ENCODE data around the gene MOB2.
"Not testable (repeated sequence)": the region's sequence is repeated elsewhere in the genome, so short reads cannot be mapped to it uniquely, and the experiment has no call there.

The MOB2 gene

DNA sequence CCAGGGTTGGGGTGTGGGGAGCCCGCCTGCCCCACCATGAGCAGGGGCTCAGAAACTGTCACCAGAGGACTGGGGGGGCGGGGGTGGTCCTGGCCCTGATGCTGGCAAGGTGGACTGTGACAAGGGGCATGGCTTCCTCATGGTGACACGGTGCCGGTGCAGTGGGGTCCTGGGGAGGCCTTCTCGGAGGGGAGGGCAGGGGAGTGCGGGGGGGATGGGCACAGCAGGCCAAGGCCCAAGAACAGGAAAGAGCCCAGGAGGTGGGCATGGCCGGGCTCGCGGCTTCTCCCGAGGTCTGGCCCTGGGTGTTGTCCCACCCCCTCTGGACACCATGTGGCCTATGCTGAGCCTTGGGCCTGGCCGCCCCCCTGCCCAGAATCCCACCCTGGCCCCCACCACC, 47.2 kb downstream of the MOB2 start:
- DNase-seq, result no peak

DNA sequence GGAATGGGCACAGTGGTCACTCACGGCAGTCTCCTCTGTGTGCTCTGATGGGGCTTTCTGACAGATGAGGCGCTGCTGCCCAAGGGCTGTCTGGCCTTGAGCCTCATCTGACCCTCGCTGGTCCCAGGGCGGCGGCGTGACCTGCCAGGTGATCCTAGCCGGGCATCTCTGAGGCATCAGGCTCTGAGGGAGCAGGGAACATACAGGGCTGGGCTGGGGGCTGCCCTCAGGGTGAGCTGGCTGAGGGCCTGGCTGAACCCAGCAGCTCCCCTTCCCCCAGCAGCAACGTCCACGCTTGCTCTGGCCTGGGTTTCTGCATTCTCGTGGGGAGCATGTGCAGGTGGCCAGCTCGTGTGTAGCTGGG, 47.6 kb downstream of the MOB2 start:
- DNase-seq, result no peak

DNA sequence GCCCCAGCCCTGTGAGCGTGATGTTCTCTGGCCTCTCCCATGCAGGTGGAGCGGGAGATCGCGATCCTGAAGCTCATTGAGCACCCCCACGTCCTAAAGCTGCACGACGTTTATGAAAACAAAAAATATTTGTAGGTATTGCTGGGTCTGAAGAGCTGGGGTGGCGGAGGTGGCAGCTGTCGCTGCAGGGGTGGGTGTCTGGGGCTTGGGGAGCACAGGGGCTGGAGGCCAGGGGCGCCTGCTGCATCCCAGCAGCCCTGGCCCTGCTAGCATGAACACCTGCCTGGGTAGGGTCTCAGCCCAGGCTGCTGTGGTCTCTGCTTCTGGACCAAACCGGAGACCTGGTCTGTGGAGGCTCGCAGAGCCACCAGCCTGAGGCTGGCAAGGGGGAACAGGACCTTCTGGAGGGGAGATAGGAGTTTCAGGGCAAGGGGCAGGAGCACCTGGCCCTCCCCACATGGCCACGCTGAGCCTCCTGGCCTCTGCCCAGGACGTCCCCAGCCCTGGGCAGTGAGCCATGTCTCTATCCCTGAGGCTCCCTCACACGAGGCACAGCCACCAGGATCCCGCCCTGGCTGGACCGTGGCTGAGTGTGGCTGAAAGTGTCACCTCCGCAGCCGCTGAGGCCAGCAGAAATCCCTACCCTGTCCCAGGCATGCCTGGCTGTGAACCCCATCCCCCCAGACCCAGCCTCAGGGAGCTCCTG, 48.2 kb downstream of the MOB2 start:
- DNase-seq, result no peak

DNA sequence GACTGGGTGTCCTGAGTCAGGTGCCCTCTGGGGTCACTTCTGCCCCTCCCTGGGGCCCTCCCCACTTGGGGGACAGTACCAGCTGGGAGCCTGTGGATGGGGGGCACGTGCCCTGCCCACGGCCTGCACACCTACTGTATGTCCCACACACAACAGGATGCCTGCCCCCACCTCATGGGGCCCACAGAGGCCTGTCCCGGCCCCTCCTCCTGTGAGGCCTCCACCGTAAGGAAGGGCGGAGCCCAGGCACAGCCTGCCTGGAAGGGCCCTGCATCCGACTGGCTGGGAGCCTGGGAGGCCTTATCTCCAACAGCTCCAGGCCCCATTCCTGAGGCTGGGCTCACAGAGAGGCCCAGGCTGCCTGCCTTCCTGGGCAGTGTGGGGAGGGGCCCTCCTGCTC, 49.1 kb downstream of the MOB2 start:
- DNase-seq, result no peak

- DNase-seq, result no peak
Measured at GRCh38 chr11:1436468-1437039, 50.0 kb downstream of the MOB2 start.

GRCh38 chr11:1435820-1436467, 50.6 kb downstream of the MOB2 start:
- DNase-seq, result no peak

DNA sequence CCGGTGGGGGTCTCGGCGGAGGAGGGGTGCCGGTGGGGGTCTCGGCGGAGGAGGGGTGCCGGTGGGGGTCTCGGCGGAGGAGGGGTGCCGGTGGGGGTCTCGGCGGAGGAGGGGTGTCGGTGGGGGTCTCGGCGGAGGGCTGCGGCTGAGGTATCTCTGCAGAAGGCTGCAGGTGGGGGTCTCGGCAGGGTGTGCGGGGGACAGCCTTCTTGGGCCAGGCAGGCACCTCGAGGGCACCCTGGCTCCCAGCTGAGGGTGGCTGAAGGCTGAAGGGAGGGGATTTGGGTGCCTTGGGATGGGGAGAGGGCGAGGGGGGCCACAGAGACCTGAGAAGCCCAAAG, 51.1 kb downstream of the MOB2 start:
- not testable (repeated sequence) for DNase-seq

- no peak for DNase-seq
Measured at GRCh38 chr11:1433977-1434640, 52.5 kb downstream of the MOB2 start.

GRCh38 chr11:1433568-1433967, 53.0 kb downstream of the MOB2 start:
- no peak for DNase-seq

DNA sequence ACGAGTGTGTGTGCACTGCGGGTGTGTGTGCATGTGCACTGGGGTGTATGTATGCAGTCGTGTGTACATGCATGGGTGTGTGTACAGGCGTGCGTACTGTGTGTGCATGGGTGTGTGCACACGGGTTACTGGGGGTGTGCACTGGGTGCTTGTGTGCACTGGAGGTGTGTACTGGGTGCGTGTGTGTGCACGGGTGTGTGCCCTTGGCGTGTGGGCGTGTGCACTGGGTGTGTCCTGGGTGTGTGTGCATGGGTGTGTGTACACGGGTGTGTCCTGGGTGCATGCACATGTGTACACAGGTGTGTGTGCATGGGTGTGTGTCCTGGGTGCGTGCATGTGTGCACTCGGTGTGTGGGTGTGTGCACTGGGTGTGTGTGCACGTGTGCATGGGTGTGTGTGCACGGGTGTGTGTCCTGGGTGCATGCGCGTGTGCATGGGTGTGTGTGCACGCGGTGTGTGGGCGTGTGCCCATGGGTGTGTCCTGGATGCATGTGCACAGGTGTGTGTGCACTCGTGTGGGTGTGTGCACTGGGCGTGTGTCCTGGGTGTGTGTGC, 57.7 kb downstream of the MOB2 start:
- DNase-seq, result no peak

GRCh38 chr11:1425439-1425838, 61.1 kb downstream of the MOB2 start:
- DNase-seq, result no peak

DNA sequence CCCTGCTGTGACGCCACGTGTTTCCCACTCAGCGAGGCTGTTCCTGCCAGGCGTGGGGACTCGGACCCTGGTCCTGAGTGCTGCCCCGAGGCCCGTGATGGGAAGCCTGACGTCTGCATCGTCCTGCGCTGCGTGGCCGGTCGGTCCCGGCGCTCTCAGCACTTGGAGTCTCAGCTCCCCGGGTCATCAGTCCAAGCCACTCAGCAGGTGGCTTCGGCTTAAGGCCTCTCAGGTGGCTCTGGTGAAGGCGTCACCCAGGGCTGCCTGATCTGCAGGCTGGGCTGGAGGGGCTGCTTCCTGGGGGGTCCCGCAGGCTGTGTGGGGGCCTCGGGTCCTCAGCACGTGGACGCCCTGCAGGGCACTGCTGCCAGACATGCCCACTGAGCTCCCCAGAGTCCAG, 61.6 kb downstream of the MOB2 start:
- DNase-seq, result no peak

DNA sequence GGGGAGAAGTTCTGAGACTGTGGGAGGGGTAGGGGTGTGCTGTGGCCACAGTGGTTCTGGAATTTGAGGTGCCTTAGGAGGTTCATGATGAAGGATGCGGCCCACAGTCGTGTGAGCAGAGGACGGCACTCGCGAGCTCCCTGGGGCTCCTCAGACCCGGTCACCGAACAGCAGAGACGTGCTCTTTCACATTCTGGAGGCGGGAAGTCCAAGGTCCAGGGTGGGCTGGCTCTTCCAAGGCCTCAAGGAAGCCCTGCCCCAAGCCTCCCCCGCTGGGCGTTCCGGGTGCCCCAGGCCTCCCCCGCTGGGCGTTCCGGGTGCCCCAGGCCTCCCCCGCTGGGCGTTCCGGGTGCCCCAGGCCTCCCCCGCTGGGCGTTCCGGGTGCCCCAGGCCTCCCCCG, 63.2 kb downstream of the MOB2 start:
- not testable (repeated sequence) for DNase-seq

DNA sequence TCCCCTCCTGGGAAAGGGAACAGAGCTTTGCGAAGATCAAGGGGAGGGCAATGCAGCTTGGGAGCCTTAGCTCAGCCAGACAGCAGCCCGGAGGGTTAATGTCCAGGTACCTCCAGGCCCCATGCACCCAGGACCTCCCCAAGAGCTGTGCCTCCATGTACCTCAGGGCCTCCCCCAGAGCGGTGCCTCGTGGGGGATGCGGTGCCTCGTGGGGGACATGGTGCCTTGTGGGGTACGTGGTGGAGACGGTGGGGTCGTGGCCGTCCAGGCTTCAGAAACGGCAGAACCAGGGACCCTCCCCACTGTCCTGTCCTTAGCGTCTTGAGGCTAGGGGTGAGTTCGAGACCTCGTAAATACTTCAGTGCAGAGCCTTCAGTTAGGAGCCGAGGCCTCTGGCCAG, 63.6 kb downstream of the MOB2 start:
- no peak for DNase-seq

GRCh38 chr11:1422481-1422880, 64.1 kb downstream of the MOB2 start:
- no peak for DNase-seq

GRCh38 chr11:1421291-1421690, 65.3 kb downstream of the MOB2 start:
- DNase-seq, result no peak

DNA sequence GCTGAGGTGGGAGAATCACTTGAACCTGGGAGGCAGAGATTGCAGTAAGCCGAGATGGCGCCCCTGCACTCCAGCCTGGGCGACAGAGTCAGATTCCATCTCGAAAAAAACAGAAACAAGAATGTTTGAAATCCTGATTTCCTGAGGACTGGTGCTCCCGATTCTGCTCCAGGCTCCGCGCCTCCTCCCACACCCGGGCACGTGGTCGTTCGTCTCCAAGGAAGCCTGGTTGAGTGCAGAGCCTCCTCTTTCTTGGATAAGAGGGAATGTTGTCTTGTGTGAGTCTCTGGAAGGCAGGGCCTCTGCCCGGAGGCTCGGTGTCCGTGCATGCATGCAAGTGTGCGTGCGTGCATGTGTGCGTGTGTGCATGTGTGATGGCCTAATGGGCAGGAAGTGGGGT, 66.8 kb downstream of the MOB2 start:
- no peak for DNase-seq
